WI38 (cell line): ENCODE data around the gene HOATZ.
A peak's percentile ranks its signal among the peaks of the same experiment; 100 is the strongest.

Experiments
- H3K4me3 ChIP-seq: 2 replicates; pipeline ENCODE4 v1.5.1; 2011; ENCODE audit warnings: low read depth, mild to moderate bottlenecking, control low read depth, low read length
- TF ChIP-seq, protein P1 (sequence below): IDR thresholded peaks from 2 replicates; pipeline ENCODE4 v1.5.1; 2012; ENCODE audit warnings: low read depth, mild to moderate bottlenecking, control low read depth, low read length

Gene HOATZ

GRCh38 chr11:111514216-111515031 is at the start of gene HOATZ:
Gene HOATZ, plus strand, starts transcription at chr11:111514778. Its CDS starts 7 bp downstream, at chr11:111514785.
- TF ChIP-seq, protein P1, sequence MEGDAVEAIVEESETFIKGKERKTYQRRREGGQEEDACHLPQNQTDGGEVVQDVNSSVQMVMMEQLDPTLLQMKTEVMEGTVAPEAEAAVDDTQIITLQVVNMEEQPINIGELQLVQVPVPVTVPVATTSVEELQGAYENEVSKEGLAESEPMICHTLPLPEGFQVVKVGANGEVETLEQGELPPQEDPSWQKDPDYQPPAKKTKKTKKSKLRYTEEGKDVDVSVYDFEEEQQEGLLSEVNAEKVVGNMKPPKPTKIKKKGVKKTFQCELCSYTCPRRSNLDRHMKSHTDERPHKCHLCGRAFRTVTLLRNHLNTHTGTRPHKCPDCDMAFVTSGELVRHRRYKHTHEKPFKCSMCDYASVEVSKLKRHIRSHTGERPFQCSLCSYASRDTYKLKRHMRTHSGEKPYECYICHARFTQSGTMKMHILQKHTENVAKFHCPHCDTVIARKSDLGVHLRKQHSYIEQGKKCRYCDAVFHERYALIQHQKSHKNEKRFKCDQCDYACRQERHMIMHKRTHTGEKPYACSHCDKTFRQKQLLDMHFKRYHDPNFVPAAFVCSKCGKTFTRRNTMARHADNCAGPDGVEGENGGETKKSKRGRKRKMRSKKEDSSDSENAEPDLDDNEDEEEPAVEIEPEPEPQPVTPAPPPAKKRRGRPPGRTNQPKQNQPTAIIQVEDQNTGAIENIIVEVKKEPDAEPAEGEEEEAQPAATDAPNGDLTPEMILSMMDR = 0 out of 2 replicates have a peak, but pooled peaks have one; percentile 9
- peak within 1 kb of the TSS; percentile 47 for H3K4me3 ChIP-seq

DNA sequence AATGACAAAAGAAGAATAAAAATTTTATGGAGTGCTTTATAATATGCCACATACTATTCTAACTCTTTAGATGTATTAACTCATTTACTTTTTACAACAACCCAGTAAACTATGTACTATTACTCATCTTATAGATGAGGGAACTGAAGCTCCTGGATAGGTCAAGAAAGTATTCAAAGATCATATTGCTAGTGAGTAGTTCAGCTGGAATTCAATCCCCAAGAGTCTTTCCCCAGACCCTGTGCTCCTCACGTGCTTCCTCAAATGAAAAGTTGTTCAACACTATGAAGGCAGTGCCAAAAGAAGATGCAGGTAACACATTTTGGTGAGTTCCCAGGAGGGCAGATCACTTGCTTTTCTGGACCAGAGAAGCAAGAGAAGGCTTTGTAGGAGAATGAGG is 49.2 kb upstream of the HOATZ start:
- TF ChIP-seq, protein P1 = no peak
- H3K4me3 ChIP-seq = no peak overlapping the region

DNA sequence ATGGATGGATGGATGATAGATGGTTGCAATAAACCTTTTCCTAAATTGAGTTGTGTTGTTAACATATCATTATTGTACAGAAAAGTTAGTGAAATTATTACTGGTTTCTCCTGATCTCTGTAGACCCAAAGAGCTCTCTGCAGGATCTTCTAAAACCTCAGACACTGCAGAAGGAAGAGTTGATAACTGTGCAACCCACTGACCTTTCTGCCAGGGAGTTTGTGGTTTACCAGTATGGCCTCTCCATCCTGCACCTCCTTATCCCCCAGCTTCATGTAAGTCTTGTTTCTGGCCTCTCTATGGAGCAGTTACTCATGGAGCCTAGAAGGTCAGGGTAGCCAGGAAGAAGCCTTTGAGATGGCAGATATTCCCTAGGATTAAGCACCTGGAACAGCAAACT is 48.0 kb upstream of the HOATZ start:
- TF ChIP-seq, protein P1 = no peak
- no peak overlapping the region for H3K4me3 ChIP-seq

- TF ChIP-seq, protein P1 = no peak
- no peak overlapping the region for H3K4me3 ChIP-seq
Observed at GRCh38 chr11:111469200-111469599, 45.4 kb upstream of the HOATZ start.

DNA sequence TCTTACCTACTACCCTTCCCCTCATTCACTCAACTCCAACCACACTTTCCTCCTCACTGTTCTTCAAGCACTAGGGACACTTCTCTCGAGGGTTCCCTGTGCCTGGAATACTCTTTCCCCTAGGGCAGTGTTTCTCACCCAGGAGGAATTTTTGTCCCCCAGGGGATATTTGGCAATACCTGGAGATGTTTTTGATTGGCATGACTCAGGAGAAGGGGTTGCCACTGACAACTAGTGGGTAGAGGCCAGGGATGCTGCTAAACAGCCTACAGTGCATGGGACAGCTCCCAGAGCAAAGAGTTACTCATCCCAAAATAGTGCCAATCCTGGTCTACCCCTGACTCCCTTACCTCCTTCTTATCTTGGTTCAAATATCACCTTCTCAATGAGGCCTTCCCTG is 42.4 kb upstream of the HOATZ start:
- no peak overlapping the region for H3K4me3 ChIP-seq
- TF ChIP-seq, protein P1 = no peak

DNA sequence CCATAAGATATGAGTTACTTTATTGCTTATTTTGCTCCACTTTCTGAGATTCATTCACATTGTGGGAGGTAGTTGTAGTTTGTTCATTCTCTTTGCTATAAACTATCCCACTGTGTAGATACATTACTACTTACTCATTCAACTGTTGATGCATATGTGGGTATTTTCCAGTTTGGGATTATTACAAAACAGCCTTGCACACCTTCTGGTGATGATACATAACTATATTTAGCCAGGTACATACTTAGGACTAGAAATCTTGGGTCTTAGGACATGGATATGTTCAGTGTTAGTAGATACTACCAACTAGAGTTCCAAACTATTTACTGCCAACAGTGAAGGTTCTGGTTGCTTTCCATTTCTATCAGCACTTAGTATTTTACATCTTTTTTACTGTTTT is 40.1 kb upstream of the HOATZ start:
- no peak overlapping the region for H3K4me3 ChIP-seq
- TF ChIP-seq, protein P1 = no peak

GRCh38 chr11:111476366-111476765 is 38.2 kb upstream of the HOATZ start:
- no peak overlapping the region for H3K4me3 ChIP-seq
- TF ChIP-seq, protein P1 = no peak
